NOMO-1 treated with DMSO at 0.1 percent for 48 hours (cell line): Measurements from ENCODE around the gene PNPLA7.
"Not testable (repeated sequence)": the region's sequence is repeated elsewhere in the genome, so short reads cannot be mapped to it uniquely, and the experiment has no call there.

Experiments used
- DNase-seq: peaks from one replicate; lab custom pipeline; 2025; ENCODE audit not compliant: unreplicated experiment; lab: John Stamatoyannopoulos, UW

The PNPLA7 gene

DNA sequence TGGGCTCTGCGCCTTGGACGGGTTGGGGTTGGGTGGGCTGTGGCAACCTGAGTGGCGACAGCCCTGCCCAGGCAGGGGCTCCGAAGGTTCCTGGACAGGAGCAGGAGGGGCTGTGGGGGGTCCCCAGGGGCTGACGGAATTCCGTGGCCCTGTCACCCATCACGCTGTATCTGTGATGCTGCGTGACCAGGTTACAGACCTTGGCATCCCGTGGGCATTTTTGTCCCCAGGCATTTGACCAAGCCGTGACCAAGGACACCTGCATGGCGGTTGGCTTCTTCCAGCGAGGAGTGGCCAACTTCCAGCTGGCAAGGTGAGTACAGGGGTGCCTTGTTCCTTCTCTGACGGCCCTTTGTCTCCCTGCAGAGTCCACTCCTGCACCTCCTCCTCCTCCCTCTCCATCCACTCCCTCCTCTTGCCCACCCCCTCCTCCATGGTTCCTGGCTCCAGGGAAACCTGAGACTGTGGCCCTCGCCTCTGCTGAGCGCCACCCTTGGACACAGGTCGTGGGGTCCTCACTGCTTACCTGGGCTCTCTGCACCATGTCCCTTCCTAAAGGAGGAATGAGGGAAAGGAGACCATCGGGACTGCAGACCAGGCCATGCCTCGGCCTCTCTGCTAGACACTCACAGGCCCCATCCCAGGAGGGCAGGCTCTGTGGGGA is 124.1 kb downstream of the PNPLA7 start:
- no peak for DNase-seq

DNA sequence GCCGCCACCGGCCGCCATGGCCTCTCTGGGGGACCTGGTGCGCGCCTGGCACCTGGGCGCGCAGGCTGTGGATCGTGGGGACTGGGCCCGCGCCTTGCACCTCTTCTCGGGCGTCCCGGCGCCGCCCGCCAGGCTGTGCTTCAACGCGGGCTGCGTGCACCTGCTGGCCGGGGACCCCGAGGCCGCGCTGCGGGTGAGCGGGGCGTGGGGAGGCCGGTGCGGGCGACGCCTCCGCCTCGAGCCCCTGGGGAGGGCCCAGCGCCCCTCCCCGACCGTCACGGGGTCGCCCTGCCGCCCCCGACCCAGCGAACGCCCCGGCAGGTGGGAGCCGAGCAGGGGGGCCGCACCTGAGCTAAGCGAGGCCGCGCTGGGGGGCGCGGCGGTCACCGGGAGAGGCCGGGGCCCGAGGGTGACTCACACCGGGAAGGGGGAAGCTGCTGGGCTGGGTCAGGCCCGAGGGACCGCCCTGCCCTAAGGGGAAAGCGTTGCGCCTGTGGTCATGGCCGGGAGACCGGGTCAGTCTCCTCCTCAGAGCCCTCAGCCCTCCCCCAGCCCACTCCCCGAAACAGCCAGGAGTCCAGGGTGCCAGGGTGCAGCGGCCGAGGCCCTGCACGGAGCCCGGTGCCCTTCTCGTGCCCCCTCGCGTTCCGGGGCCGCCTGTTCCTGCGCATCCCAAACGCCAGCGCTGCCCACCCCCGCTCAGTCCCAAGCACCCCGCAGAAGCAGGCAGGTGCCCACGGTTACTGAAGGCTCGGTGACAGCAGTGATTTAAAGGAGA is 126.5 kb downstream of the PNPLA7 start:
- peak; percentile 55 for DNase-seq

DNA sequence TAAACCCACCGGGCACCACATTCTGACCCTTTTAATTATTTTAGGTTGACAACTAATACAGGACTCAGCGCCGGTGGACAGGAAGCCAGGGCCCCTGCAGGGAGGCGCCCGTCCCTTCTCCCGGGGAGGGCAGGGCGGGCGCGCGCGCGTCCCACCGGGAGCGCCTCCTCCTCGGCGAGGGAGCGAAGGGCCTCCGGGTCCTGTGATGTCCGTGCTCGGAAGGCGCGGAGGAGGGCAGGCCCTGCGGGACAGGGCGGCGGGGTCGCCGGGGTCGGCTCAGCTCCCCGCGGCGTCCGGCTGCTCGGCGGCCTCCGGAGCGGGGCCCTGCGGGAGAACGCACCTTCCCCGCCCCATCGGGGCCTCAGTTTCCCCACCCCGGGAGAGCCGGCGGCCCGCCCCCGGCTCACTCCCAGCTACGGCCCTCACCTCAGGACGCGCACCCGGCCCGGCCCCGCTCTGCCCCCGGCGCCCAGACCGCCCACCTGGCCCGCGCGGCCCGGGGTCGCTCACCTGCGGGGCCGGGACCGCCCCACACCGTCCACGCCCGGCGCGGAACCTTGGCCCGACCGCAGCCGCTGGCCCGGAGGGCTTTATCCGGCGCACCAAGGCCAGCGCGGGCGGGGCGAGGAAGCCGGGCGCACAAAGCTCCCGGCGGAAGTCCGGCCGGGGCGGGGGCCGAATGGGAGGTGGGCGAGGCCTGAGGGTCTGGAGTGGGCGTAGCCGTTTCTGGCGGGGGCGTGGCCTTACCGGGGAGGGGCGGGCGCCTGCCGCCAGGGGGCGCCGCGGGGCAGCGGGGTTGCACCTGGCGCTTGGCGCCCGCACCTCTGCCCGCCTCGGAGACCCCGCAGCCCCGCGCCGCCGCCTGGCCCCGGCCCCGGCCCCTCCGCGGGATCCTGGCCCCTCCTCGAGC is 127.3 kb downstream of the PNPLA7 start, which contains the start of the genes EXD3 and NOXA1:
EXD3 (minus strand) TSS at position 559 of the 910 bp plus-strand sequence. CDS start 27,805 bp downstream, outside the sequence.
NOXA1 (plus strand) TSS at position 790 of the 910 bp plus-strand sequence. CDS start 137 bp downstream, outside the sequence.
- DNase-seq, result peak; percentile 93

DNA sequence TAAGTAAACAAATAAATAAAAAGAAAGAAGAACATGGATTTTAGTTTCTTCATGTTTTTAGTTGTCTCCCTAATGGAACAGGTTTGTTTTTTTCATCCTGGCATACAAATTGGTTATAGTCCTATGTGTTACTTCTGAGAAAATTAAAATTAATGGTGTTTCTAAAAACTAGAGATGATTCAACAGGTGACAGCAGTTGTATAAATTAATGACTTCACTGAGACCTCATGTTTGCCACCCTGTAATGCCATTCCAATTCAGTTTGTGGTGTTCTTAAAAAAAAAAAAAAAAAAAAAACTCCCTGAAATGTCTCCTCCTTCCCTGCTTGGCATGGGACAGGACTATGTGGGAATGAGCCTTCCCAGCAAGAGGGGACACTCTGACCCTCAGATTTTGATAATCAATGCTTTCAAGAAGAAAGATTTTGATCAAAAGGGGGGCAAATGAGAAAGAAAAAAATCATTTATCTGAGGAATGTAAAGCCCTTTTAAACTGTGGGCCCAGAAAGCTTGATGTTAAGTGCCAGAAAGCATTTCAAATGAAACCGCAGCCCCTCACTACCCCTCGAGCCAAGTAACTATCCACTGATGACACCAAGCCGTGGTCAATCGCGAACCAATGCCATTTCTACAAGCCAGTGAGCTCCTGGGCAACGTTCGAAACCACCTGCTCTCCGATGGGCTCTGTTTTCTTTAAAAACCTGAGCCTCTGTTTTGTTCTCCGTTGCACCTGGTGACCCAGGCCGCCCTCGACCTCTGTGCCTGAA is 128.2 kb downstream of the PNPLA7 start:
- DNase-seq, result no peak

GRCh38 chr9:137417161-137418021 is 132.8 kb downstream of the PNPLA7 start:
- DNase-seq, result peak; percentile 51

GRCh38 chr9:137416563-137417151 is 133.5 kb downstream of the PNPLA7 start:
- no peak for DNase-seq

DNA sequence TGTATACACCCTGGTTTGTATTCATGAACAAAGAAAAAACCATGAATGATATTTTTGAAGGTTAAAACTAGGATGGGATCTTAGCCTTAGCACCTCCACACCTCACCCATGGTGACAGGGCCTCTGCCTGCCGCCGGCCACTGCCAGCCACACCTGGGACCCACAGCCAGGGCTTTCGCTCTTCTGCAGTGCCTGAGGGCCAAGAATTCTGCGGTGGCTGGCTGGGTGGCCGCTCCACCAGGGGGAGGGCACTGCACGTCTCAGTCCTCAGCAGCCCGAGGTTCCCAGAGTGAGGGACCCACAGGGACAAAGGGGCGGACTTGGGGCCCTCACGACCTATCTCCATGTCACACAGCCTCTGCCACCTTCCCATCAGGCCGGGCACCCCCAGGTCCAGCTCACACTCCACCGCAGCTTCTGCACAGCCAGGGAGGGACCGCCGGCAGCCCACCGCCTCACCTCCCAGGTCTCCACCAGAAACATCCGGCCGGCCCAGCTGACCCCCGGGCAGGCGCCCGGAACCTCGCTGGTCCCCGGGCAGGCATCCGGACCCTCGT is 134.1 kb downstream of the PNPLA7 start:
- no peak for DNase-seq

DNA sequence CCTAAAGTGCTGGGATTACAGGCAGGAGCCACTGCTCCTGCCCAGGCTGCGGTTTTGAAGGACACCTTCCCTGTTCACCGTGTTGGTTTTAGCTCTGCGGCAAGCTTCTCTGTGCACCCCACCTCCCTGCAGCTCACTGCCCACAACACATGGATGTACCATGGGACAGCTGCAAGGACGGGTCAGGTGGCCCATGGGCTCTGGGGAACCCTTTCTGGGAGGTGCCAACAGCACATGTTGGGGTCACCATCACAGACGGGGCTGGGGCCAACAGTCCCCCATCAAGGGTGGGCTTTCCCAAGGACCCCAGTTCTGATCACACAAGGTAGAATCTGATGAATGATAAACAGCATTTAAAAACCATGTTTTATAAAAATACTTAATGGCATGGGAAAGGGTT is 134.8 kb downstream of the PNPLA7 start:
- DNase-seq, result no peak

GRCh38 chr9:137412431-137412830 is 137.8 kb downstream of the PNPLA7 start:
- no peak for DNase-seq

DNA sequence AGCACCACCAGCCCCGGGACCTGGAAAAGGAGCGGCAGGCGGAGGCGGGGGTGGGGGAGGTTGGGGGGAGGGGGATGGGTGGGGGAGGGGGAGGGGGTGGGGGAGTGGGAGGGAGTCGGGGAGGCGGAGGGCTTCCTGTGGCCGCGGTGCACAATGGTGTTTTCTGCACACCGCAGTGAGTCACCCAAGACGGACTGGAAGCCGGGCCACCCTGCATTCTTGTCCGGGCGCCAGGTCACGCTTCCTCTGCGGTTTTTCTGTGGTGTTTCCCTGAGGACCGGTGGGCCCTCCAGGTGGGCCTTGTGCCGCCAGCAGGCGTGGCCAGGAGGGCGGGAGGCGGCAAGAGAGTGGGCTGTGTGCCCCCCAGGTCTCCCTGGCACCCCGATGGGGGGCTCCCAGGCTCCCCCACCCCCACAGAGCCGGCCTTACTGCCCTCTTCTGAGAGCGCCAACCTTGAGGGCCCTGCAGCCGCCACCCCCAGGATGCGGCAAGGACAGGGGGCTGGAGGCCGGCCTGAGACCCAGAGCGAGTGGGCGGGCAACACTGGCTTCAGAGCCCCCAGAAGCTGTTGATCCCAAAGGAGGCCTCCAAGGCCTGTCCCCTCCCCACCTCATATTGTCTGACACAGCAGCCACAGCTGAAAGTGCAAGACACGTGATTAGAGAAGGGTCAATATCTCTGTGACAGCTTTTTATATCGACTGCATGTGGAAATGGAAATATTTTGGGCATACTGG is 138.4 kb downstream of the PNPLA7 start:
- DNase-seq, result peak; percentile 77

GRCh38 chr9:137411260-137411644 is 138.9 kb downstream of the PNPLA7 start:
- no peak for DNase-seq

- no peak for DNase-seq
These were observed 139.3 kb downstream of the PNPLA7 start for GRCh38 chr9:137410891-137411249.

GRCh38 chr9:137410236-137410890 is 139.8 kb downstream of the PNPLA7 start:
- DNase-seq, result not testable (repeated sequence)
